ENCODE measurements around the gene MYO10.

Gene MYO10

DNA sequence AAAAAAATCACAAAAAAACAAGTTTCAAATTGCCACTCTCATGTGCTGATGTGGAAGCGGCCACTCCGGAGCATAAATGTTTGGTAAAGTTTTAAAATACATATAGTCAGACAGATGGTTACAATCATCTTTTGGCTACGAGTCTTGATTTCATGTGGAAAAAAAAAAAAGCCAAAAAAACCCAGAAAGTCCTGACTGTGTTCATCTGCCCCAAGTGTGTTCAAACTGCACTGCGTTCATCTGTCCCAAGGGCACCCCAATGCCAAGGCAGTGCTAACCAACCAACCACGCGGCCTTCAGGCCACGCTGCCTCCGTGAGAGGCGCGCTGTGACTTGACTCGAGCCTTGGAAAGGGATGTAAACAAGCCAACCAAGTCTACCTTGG, 127.1 kb downstream of the MYO10 start:
- no peak overlapping the region for H3K4me3 ChIP-seq
- H3K27ac ChIP-seq, result peak overlapping the region in 1 of 2 donors; percentile 52
- no peak for DNase-seq (ENCODE audit: low spot score)
- TF ChIP-seq, protein P1, sequence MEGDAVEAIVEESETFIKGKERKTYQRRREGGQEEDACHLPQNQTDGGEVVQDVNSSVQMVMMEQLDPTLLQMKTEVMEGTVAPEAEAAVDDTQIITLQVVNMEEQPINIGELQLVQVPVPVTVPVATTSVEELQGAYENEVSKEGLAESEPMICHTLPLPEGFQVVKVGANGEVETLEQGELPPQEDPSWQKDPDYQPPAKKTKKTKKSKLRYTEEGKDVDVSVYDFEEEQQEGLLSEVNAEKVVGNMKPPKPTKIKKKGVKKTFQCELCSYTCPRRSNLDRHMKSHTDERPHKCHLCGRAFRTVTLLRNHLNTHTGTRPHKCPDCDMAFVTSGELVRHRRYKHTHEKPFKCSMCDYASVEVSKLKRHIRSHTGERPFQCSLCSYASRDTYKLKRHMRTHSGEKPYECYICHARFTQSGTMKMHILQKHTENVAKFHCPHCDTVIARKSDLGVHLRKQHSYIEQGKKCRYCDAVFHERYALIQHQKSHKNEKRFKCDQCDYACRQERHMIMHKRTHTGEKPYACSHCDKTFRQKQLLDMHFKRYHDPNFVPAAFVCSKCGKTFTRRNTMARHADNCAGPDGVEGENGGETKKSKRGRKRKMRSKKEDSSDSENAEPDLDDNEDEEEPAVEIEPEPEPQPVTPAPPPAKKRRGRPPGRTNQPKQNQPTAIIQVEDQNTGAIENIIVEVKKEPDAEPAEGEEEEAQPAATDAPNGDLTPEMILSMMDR (IDR thresholded peaks at IDR 0.05), result no peak

DNA sequence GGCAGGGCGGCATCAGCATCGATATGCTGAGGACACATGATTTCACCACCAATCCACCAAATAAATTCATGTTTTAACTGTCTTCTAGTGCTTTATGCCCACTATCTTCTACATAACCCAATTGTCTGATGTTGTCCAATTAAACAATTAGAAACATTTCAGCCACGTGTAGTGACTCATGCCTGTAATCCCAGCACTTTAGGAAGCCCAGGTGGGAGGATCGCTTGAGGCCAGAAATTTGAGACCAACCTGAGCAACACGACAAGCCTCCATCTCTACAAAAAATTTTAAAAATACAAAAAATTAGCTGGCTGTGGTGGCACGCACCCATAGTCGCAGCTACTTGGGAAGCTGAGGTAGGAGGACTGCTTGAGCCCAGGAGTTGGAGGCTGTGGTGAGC, 128.1 kb downstream of the MYO10 start:
- no peak for DNase-seq (ENCODE audit: low spot score)
- no peak overlapping the region for H3K4me3 ChIP-seq
- no peak overlapping the region for H3K27ac ChIP-seq
- TF ChIP-seq, protein P1 (IDR thresholded peaks at IDR 0.05), result no peak

DNA sequence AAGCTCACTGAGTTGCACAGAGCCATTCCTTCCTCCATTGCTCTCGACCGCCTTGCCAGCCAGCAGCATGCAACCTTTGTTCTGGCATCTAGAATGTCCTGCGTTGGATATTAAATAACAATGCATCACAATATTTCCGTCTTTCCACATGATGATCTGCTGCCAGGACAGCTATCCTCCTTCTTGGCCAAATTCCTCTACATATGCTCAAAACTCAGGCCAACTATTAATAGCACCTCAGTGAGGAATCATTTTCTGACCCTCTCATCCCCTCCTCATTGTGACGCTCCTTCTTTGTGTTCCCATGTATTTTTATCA, 128.6 kb downstream of the MYO10 start:
- TF ChIP-seq, protein P1 (IDR thresholded peaks at IDR 0.05), result no peak
- no peak overlapping the region for H3K27ac ChIP-seq
- no peak overlapping the region for H3K4me3 ChIP-seq
- DNase-seq (ENCODE audit: low spot score), result no peak

- H3K27ac ChIP-seq, result no peak overlapping the region
- no peak for DNase-seq (ENCODE audit: low spot score)
- no peak overlapping the region for H3K4me3 ChIP-seq
- TF ChIP-seq, protein P1 (IDR thresholded peaks at IDR 0.05), result no peak
Observed at GRCh38 chr5:16806711-16807546, 129.2 kb downstream of the MYO10 start.

- DNase-seq (ENCODE audit: low spot score), result no peak
- Histone ChIP-seq H3K4me3 (no peak overlapping the region), H3K27ac (no peak overlapping the region)
- TF ChIP-seq, protein P1 (IDR thresholded peaks at IDR 0.05), result no peak
Observed at GRCh38 chr5:16805486-16805885, 130.6 kb downstream of the MYO10 start.

DNA sequence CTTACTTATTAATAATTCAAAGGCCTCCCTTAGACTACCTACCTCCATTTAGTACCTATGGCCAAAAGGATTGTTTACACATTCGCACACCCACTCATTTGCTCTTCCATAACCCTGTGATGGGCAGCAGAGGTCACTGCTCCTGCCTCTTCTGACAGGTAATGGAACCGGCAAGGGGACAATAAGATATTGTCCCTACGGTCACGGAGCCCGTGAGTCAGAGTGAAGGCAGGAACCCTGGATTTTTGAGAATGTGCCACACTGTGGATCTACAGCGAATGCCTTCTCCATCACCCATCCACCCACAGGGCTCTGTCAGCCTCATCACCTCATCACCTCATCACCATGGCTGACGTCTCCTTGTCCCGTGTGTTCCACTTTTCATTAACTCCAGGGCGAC, 132.3 kb downstream of the MYO10 start:
- Histone ChIP-seq H3K4me3 (no peak overlapping the region), H3K27ac (no peak overlapping the region)
- TF ChIP-seq, protein P1 (IDR thresholded peaks at IDR 0.05), result no peak
- no peak for DNase-seq (ENCODE audit: low spot score)

DNA sequence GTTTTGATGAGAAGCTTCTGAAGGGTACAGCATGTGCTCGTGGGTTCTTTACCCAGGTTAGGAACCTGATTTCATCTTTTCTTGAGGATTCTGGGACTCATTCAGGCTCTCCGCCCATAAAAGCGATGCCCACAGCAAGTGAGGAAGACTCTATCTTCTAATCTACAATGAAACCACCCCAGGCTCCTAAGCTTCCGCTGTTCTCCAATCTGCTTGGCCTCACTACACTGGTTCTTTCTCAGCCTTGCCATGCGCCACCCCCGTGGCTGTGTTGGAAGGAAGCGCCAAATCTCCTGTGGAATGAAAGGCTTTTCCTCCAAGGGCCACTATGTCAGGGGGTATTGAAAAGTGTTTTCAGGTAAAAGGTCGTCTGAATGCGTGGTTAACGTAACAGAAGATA, 135.6 kb downstream of the MYO10 start:
- DNase-seq (ENCODE audit: low spot score), result no peak
- Histone ChIP-seq H3K4me3 (no peak overlapping the region), H3K27ac (no peak overlapping the region)
- TF ChIP-seq, protein P1 (IDR thresholded peaks at IDR 0.05), result no peak
